SK-N-MC (cell line): ENCODE data around the gene ARHGEF7.

ENCODE experiments used
- EZH2 ChIP-seq: fragments of 200-600 bp; sonication (generic); IDR thresholded peaks from one replicate; pipeline ENCODE4 v1.6.1; 2017; ENCODE audit warnings: antibody characterized with exemption
- FOXP2 ChIP-seq: optimal IDR thresholded peaks from 2 replicates; pipeline ENCODE3; 2011; ENCODE audit warnings: mild to moderate bottlenecking, moderate library complexity; ENCODE audit not compliant: insufficient read depth; ENCODE audit errors: extremely low read length, control extremely low read depth
- POLR2AphosphoS5 ChIP-seq: IDR thresholded peaks from 2 replicates; pipeline ENCODE4 v1.6.1; 2012; ENCODE audit warnings: mild to moderate bottlenecking, low read depth, low read length, borderline replicate concordance

- TF ChIP-seq EZH2 (no peak), POLR2AphosphoS5 (no peak), FOXP2 (no peak)
Observed at GRCh38 chr13:111176421-111176820, 61.3 kb downstream of the ARHGEF7 start.
